Measurements from ENCODE around the gene KISS1.
A peak's percentile ranks its signal among the peaks of the same experiment; 100 is the strongest.

Gene KISS1

GRCh38 chr1:204190212-204191211, 5.8 kb downstream of the KISS1 start:
- FAIRE-seq: no peak

GRCh38 chr1:204188959-204189639, 7.2 kb downstream of the KISS1 start:
- no peak for FAIRE-seq

GRCh38 chr1:204186597-204186996, 9.7 kb downstream of the KISS1 start:
- FAIRE-seq: no peak

- no peak for FAIRE-seq
Measured at GRCh38 chr1:204181116-204181515, 15.2 kb downstream of the KISS1 start.

GRCh38 chr1:204180133-204180532, 16.2 kb downstream of the KISS1 start:
- no peak for FAIRE-seq

- no peak for FAIRE-seq
Measured at GRCh38 chr1:204178487-204179281, 17.6 kb downstream of the KISS1 start.

GRCh38 chr1:204177133-204177532, 19.2 kb downstream of the KISS1 start:
- no peak for FAIRE-seq

GRCh38 chr1:204176049-204176448, 20.2 kb downstream of the KISS1 start:
- FAIRE-seq: no peak

- FAIRE-seq: no peak
Measured at GRCh38 chr1:204174958-204175357, 21.3 kb downstream of the KISS1 start.

- FAIRE-seq: no peak
Measured at GRCh38 chr1:204172404-204173029, 23.8 kb downstream of the KISS1 start.

- no peak for FAIRE-seq
Measured at GRCh38 chr1:204171751-204172178, 24.5 kb downstream of the KISS1 start.

GRCh38 chr1:204170494-204171155, 25.7 kb downstream of the KISS1 start:
- no peak for FAIRE-seq

- no peak for FAIRE-seq
Measured at GRCh38 chr1:204169858-204170257, 26.4 kb downstream of the KISS1 start.

- FAIRE-seq: no peak
Measured at GRCh38 chr1:204167730-204168129, 28.6 kb downstream of the KISS1 start.

- FAIRE-seq: no peak
Measured at GRCh38 chr1:204166219-204166618, 30.1 kb downstream of the KISS1 start, which contains the start of gene REN. REN (minus strand) TSS chr1:204166337; CDS start chr1:204166293, 44 bp downstream.

- FAIRE-seq: no peak
Measured at GRCh38 chr1:204162494-204163074, 33.7 kb downstream of the KISS1 start.

GRCh38 chr1:204161609-204162493, 34.4 kb downstream of the KISS1 start:
- peak; percentile 56 for FAIRE-seq

GRCh38 chr1:204157962-204158361, 38.3 kb downstream of the KISS1 start:
- FAIRE-seq: no peak

- FAIRE-seq: no peak
Measured at GRCh38 chr1:204155881-204156280, 40.4 kb downstream of the KISS1 start.

- no peak for FAIRE-seq
Measured at GRCh38 chr1:204154568-204155255, 41.6 kb downstream of the KISS1 start.
